ENCODE data around the gene TNNI2.

- no peak for TF ChIP-seq POLR2AphosphoS5 (IDR thresholded peaks at IDR 0.05; ENCODE audit: low read depth, low read length)
- TF ChIP-seq, protein P1, sequence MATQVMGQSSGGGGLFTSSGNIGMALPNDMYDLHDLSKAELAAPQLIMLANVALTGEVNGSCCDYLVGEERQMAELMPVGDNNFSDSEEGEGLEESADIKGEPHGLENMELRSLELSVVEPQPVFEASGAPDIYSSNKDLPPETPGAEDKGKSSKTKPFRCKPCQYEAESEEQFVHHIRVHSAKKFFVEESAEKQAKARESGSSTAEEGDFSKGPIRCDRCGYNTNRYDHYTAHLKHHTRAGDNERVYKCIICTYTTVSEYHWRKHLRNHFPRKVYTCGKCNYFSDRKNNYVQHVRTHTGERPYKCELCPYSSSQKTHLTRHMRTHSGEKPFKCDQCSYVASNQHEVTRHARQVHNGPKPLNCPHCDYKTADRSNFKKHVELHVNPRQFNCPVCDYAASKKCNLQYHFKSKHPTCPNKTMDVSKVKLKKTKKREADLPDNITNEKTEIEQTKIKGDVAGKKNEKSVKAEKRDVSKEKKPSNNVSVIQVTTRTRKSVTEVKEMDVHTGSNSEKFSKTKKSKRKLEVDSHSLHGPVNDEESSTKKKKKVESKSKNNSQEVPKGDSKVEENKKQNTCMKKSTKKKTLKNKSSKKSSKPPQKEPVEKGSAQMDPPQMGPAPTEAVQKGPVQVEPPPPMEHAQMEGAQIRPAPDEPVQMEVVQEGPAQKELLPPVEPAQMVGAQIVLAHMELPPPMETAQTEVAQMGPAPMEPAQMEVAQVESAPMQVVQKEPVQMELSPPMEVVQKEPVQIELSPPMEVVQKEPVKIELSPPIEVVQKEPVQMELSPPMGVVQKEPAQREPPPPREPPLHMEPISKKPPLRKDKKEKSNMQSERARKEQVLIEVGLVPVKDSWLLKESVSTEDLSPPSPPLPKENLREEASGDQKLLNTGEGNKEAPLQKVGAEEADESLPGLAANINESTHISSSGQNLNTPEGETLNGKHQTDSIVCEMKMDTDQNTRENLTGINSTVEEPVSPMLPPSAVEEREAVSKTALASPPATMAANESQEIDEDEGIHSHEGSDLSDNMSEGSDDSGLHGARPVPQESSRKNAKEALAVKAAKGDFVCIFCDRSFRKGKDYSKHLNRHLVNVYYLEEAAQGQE (IDR thresholded peaks at IDR 0.05; ENCODE audit: insufficient read depth in 1 of 2, low read depth in 2 of 2, low read length in 2 of 2), result no peak
- no peak for TF ChIP-seq TAF1 (IDR thresholded peaks at IDR 0.05; ENCODE audit: borderline replicate concordance, insufficient read depth, low read length)
- no peak for TF ChIP-seq SIN3A (IDR thresholded peaks at IDR 0.05; ENCODE audit: borderline replicate concordance, insufficient read depth, low read length)
Observed at GRCh38 chr11:1871531-1871930, 32.8 kb downstream of the TNNI2 start.

Measured in PFSK-1 (cell line).